NT2/D1 (cell line): ENCODE data around the gene RPTOR.

Source experiments
- YY1 ChIP-seq: IDR thresholded peaks from 2 replicates; pipeline ENCODE4 v1.6.1; 2011; ENCODE audit not compliant: insufficient read length, insufficient read depth
- ZNF274 ChIP-seq: IDR thresholded peaks from 2 replicates; pipeline ENCODE4 v1.6.1; 2011; ENCODE audit warnings: mild to moderate bottlenecking, low read depth, low read length

GRCh38 chr17:80882926-80883685, 338.5 kb downstream of the RPTOR start:
- TF ChIP-seq ZNF274 (no peak), YY1 (no peak)
